ENCODE data around the gene RPGRIP1L. TPM values are rescaled to one million over a fixed set of nuclear protein-coding genes. Genes with fewer than 3 reads are reported as not detected.

The RPGRIP1L gene
- total RNA-seq, 4 donors from 2014 or later = 0.53 to 0.75 (median 0.68) TPM

DNA sequence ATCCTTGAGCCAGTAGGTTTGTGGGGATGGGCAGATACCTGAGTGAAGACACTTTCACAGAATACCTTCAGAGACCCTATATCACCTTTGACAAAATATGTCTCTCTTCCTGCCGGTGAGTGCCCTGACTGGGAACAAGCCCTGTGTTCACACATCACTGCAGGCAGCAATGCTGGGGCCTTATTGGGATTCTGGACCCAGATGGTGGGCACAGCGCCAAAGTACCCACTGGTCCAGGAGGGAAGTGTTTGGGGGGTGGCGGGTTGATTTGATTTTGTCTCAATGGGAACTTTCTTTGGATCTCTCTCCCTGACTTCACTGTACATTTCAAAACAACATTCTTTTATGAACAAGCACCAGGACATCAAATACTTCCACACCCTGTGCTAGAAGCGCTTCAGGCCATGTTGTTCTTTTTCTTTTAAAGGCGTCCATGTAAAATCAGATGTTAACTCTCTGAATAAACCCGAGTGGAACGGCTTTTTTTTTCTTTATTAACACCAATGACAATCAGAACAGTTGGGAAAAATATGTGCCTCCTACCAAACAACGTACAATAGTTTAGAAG, 138.3 kb downstream of the RPGRIP1L start:
- no peaks in the 10 kb centered on the region for H3K36me3 ChIP-seq
- DNase-seq (no peak), ATAC-seq (no peak)
- no peak overlapping the region for H3K27ac ChIP-seq
- H3K4me1 ChIP-seq = no peaks in the 10 kb centered on the region
- in situ Hi-C loops (cut with MboI; ENCODE audit: low sequenced_read_pairs in 4 of 4) (no loop called here), intact Hi-C loops (cut with DNase I; ENCODE audit: low total_unique reads) (no loop called here)
- no peak for TF ChIP-seq CTCF (IDR thresholded peaks at IDR 0.05 in 4 of 5, conservative IDR thresholded peaks at IDR 0.05 in 1 of 5)
- TF ChIP-seq POLR2A (IDR thresholded peaks at IDR 0.05) = no peak
- H3K4me3 ChIP-seq = no peak overlapping the region
- H3K9me3 ChIP-seq = no peaks in the 10 kb centered on the region
- no peaks in the 10 kb centered on the region for H3K27me3 ChIP-seq

- H3K27ac ChIP-seq = no peak overlapping the region
- no peaks in the 10 kb centered on the region for H3K4me1 ChIP-seq
- DNase-seq (no peak), ATAC-seq (no peak)
- in situ Hi-C loops (cut with MboI; ENCODE audit: low sequenced_read_pairs in 4 of 4) (no loop called here), intact Hi-C loops (cut with DNase I; ENCODE audit: low total_unique reads) (no loop called here)
- no peak overlapping the region for H3K4me3 ChIP-seq
- H3K36me3 ChIP-seq = no peaks in the 10 kb centered on the region
- no peaks in the 10 kb centered on the region for H3K27me3 ChIP-seq
- no peaks in the 10 kb centered on the region for H3K9me3 ChIP-seq
- TF ChIP-seq POLR2A (IDR thresholded peaks at IDR 0.05) (no peak), CTCF (IDR thresholded peaks at IDR 0.05 in 4 of 5, conservative IDR thresholded peaks at IDR 0.05 in 1 of 5) (no peak)
These were observed 140.2 kb downstream of the RPGRIP1L start for GRCh38 chr16:53563426-53563825.

- TF ChIP-seq CTCF (IDR thresholded peaks at IDR 0.05 in 4 of 5, conservative IDR thresholded peaks at IDR 0.05 in 1 of 5) (no peak), POLR2A (IDR thresholded peaks at IDR 0.05) (no peak)
- H3K9me3 ChIP-seq = no peaks in the 10 kb centered on the region
- no peak overlapping the region for H3K27ac ChIP-seq
- no peaks in the 10 kb centered on the region for H3K27me3 ChIP-seq
- in situ Hi-C loops (cut with MboI; ENCODE audit: low sequenced_read_pairs in 4 of 4) = no loop called here
- intact Hi-C loops (cut with DNase I; ENCODE audit: low total_unique reads) = no loop called here
- no peaks in the 10 kb centered on the region for H3K36me3 ChIP-seq
- ATAC-seq (no peak), DNase-seq (no peak)
- H3K4me1 ChIP-seq = no peaks in the 10 kb centered on the region
- no peak overlapping the region for H3K4me3 ChIP-seq
These were observed 142.4 kb downstream of the RPGRIP1L start for GRCh38 chr16:53561101-53561888.

- DNase-seq (no peak), ATAC-seq (no peak)
- no peak for TF ChIP-seq POLR2A (IDR thresholded peaks at IDR 0.05)
- TF ChIP-seq CTCF (IDR thresholded peaks at IDR 0.05 in 4 of 5, conservative IDR thresholded peaks at IDR 0.05 in 1 of 5) = no peak
- no peak overlapping the region for H3K27ac ChIP-seq
- H3K9me3 ChIP-seq = no peaks in the 10 kb centered on the region
- H3K36me3 ChIP-seq = no peaks in the 10 kb centered on the region
- no peak overlapping the region for H3K4me3 ChIP-seq
- H3K4me1 ChIP-seq = no peaks in the 10 kb centered on the region
- in situ Hi-C loops (cut with MboI; ENCODE audit: low sequenced_read_pairs in 4 of 4) = no loop called here
- intact Hi-C loops (cut with DNase I; ENCODE audit: low total_unique reads) = no loop called here
- H3K27me3 ChIP-seq = no peaks in the 10 kb centered on the region
These were observed 144.2 kb downstream of the RPGRIP1L start for GRCh38 chr16:53559270-53559951.

Data from gastrocnemius medialis (tissue), 4 donors.